Gastrocnemius medialis (tissue), 4 donors: Measurements from ENCODE around the gene EIF5AL1. TPM values are rescaled to one million over a fixed set of nuclear protein-coding genes. Genes with fewer than 3 reads are reported as not detected.
A peak's percentile ranks its signal among the peaks of the same experiment; 100 is the strongest.

Experiments used
- ATAC-seq, 2 donors: fragments of 150-250 bp; one replicate each; pipeline ENCODE4 v1.9.1; 2016
- DNase-seq, 2 donors: peaks; one replicate each; pipeline ENCODE4 v3.0.0-alpha.2; 2019
- H3K27ac ChIP-seq, 4 donors: fragments of 200-600 bp; sonication (generic); 1 replicate in 1 of 4; 2 replicates in 3 of 4; pipeline ENCODE4 v1.5.1; 2016 to 2018; ENCODE audit warnings: mild to moderate bottlenecking in 2 of 4, moderate library complexity in 1 of 4
- H3K27me3 ChIP-seq, 3 donors: fragments of 200-600 bp; sonication (generic) in 2 of 3; 1 replicate in 1 of 3; 2 replicates in 2 of 3; pipeline versions ENCODE4 v1.5.1 to v1.6.0; 2016 to 2019; ENCODE audit warnings: mild to moderate bottlenecking in 1 of 3, moderate library complexity in 1 of 3
- H3K36me3 ChIP-seq, 2 donors: fragments of 200-600 bp; sonication (generic) in 1 of 2; one replicate each; pipeline ENCODE4 v1.5.1; 2017 to 2018
- H3K4me1 ChIP-seq, 2 donors: fragments of 200-600 bp; sonication (generic) in 1 of 2; one replicate each; pipeline ENCODE4 v1.5.1; 2016 to 2017; ENCODE audit warnings: mild to moderate bottlenecking in 2 of 2
- H3K4me3 ChIP-seq, 4 donors: fragments of 200-600 bp; sonication (generic) in 3 of 4; 1 replicate in 1 of 4; 2 replicates in 3 of 4; pipeline ENCODE4 v1.5.1; 2016 to 2019; ENCODE audit warnings: mild to moderate bottlenecking in 2 of 4
- H3K9me3 ChIP-seq, 3 donors: fragments of 200-600 bp; sonication (generic) in 2 of 3; 1 replicate in 1 of 3; 2 replicates in 2 of 3; pipeline ENCODE4 v1.5.1; 2016 to 2019
- POLR2A ChIP-seq, 2 donors: fragments of 450-650 bp; IDR thresholded peaks; one replicate each; pipeline ENCODE4 v1.6.1; 2017; ENCODE audit warnings: antibody characterized with exemption in 2 of 2, mild to moderate bottlenecking in 2 of 2, moderate library complexity in 2 of 2
- in situ Hi-C, 4 donors: fragments of 200-750 bp; cut with MboI; loops; one replicate each; pipeline versions ENCODE4 v1.15.0 to v1.8.0; 2017; ENCODE audit warnings: low sequenced_read_pairs in 4 of 4
- intact Hi-C: fragments of 100-400 bp; cut with DNase I; formaldehyde crosslinking; loops from one replicate; pipeline ENCODE4 v1.15.1; 2023; ENCODE audit warnings: low total_unique reads
- total RNA-seq, 4 donors: library from RNA; depleted of rRNA; stranded (reverse); fragments of >200 nt; gene quantifications; one replicate each; pipeline versions ENCODE4 v1.1.0 to v1.2.3, GENCODE V29; 2016
- TF ChIP-seq, protein P1 (sequence below), 5 experiments: fragments of 450-650 bp in 3 of 5; fragments of 200-600 bp in 2 of 5; sonication (generic) in 2 of 5; IDR thresholded peaks in 4 of 5; conservative IDR thresholded peaks in 1 of 5; 1 replicate in 4 of 5; 2 replicates in 1 of 5; pipeline ENCODE4 v1.5.1; 2016 to 2019; ENCODE audit warnings: antibody characterized with exemption in 5 of 5, mild to moderate bottlenecking in 3 of 5, moderate library complexity in 3 of 5

The EIF5AL1 gene
- total RNA-seq, 4 donors from 2014 or later: 0.13 to 0.75 (median 0.35) TPM

DNA sequence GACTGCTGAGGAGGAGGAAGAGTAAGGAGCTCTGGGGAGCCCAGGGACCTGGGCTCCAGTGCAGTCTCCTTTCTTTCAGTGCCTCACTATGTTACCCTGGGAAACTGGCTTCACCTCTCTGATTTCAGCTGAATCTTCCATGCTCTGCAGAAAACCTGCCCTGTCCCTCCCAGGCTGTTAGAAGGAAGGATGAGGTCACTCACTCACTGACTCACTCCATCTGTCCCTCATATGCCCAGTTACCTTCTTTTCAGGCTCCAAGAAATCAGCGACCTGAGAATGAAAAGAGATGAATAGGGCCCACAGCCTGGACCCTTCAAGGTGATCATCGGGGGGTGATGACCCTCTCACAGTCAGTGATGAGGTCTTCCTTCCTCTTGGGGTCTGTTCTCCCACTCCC is 47.4 kb downstream of the EIF5AL1 start:
- TF ChIP-seq, protein P1, sequence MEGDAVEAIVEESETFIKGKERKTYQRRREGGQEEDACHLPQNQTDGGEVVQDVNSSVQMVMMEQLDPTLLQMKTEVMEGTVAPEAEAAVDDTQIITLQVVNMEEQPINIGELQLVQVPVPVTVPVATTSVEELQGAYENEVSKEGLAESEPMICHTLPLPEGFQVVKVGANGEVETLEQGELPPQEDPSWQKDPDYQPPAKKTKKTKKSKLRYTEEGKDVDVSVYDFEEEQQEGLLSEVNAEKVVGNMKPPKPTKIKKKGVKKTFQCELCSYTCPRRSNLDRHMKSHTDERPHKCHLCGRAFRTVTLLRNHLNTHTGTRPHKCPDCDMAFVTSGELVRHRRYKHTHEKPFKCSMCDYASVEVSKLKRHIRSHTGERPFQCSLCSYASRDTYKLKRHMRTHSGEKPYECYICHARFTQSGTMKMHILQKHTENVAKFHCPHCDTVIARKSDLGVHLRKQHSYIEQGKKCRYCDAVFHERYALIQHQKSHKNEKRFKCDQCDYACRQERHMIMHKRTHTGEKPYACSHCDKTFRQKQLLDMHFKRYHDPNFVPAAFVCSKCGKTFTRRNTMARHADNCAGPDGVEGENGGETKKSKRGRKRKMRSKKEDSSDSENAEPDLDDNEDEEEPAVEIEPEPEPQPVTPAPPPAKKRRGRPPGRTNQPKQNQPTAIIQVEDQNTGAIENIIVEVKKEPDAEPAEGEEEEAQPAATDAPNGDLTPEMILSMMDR (IDR thresholded peaks at IDR 0.05 in 4 of 5, conservative IDR thresholded peaks at IDR 0.05 in 1 of 5): no peak
- TF ChIP-seq POLR2A (IDR thresholded peaks at IDR 0.05): no peak
- Histone ChIP-seq H3K27ac (no peak overlapping the region), H3K36me3 (no peaks in the 10 kb centered on the region), H3K27me3 (no peaks in the 10 kb centered on the region), H3K9me3 (no peaks in the 10 kb centered on the region), H3K4me3 (no peak overlapping the region), H3K4me1 (no peaks in the 10 kb centered on the region)
- no peak for DNase-seq
- ATAC-seq: no peak
- in situ Hi-C loops (loop anchor here in 3 of 4 donors (25.0 kb wide), 1 partner anchor 378 kb away; the partner anchor contains the start of gene SFTPD (in 3 of the 3)), intact Hi-C loops (loop anchor here (5.0 kb wide), 1 partner anchor 368 kb away; no protein-coding TSS in a partner anchor)

GRCh38 chr10:79560160-79560709 is 47.9 kb downstream of the EIF5AL1 start, which contains the start of gene SFTPA2:
TSS of gene SFTPA2 (minus strand) at chr10:79560407. CDS start at chr10:79559483, 924 bp downstream.
- H3K4me1 ChIP-seq: no peaks in the 10 kb centered on the region
- TF ChIP-seq, protein P1 (IDR thresholded peaks at IDR 0.05 in 4 of 5, conservative IDR thresholded peaks at IDR 0.05 in 1 of 5): no peak
- TF ChIP-seq POLR2A (IDR thresholded peaks at IDR 0.05): no peak
- H3K27ac ChIP-seq: no peak within 1 kb of the TSS
- intact Hi-C loops: loop anchor here (5.0 kb wide), 1 partner anchor 367 kb away; no protein-coding TSS in a partner anchor
- no peaks in the 10 kb centered on the region for H3K27me3 ChIP-seq
- no peaks in the 10 kb centered on the region for H3K9me3 ChIP-seq
- H3K36me3 ChIP-seq: no peaks in the 10 kb centered on the region
- DNase-seq (no peak), ATAC-seq (no peak)
- H3K4me3 ChIP-seq: no peak within 1 kb of the TSS
- in situ Hi-C loops: loop anchor here in 3 of 4 donors (25.0 kb wide), 1 partner anchor 377 kb away; the partner anchor contains the start of gene SFTPD (in 3 of the 3)

DNA sequence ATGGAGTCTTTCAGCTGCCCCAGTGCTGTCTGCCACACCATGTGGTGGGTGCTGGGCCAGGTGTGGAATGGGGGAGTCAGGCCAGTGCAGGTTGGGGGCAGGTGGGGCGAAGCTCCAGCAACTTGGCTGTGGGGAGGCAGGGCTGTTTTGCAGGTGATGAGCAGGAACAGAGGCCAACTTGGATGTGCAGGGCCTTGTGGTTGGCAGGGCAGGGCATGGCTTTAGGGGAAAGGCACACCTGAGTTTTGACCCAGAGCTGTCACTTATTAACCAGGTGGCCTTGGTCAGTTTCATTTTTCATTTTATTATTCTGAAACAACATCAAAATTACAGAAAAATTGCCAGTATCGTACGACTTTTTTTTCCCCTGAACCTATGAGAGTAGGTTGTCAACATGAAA is 48.9 kb downstream of the EIF5AL1 start:
- intact Hi-C loops (loop anchor here (5.0 kb wide), 1 partner anchor 366 kb away; no protein-coding TSS in a partner anchor), in situ Hi-C loops (loop anchor here in 3 of 4 donors (25.0 kb wide), 1 partner anchor 376 kb away; the partner anchor contains the start of gene SFTPD (in 3 of the 3))
- TF ChIP-seq, protein P1 (IDR thresholded peaks at IDR 0.05 in 4 of 5, conservative IDR thresholded peaks at IDR 0.05 in 1 of 5): no peak
- no peak for TF ChIP-seq POLR2A (IDR thresholded peaks at IDR 0.05)
- no peak for ATAC-seq
- no peaks in the 10 kb centered on the region for H3K36me3 ChIP-seq
- H3K27me3 ChIP-seq: no peaks in the 10 kb centered on the region
- H3K4me3 ChIP-seq: no peak overlapping the region
- H3K9me3 ChIP-seq: no peaks in the 10 kb centered on the region
- no peak overlapping the region for H3K27ac ChIP-seq
- H3K4me1 ChIP-seq: no peaks in the 10 kb centered on the region
- no peak for DNase-seq

DNA sequence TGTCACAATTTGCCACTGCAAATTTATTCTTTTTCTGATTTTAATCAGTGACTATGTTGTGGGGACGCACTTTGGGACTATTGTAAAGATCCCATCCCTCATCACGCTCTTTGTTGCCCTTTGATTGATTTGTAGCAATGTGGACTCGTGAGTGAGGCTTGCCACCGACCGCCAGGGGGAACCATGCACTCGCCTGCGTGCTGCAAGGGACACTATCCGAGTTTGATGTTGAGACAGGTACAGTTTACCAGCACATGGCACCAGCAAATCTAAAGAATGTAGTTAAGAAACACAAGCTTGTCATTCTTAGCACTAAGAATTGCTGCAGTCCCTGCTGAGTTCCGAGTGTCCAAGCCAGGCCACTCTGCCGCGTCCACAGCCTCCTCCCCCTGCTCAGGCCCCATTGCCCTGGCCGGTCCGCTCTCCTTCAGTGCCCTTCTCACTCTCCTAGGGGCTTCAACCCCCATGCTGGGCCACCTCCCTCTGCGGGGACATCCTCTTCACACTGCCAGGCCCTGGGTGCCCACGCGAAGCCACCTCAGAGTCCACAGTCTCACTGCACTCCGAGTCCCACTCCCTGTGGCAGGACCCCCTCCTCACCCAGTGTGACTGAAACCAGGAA is 49.9 kb downstream of the EIF5AL1 start:
- in situ Hi-C loops: loop anchor here in 3 of 4 donors (25.0 kb wide), 1 partner anchor 375 kb away; the partner anchor contains the start of gene SFTPD (in 3 of the 3)
- H3K27ac ChIP-seq: no peak overlapping the region
- H3K9me3 ChIP-seq: no peaks in the 10 kb centered on the region
- no peak overlapping the region for H3K4me3 ChIP-seq
- no peaks in the 10 kb centered on the region for H3K27me3 ChIP-seq
- ATAC-seq (peak in 1 of 2 donors; percentile 46), DNase-seq (peak in 1 of 2 donors; percentile 25)
- intact Hi-C loops: loop anchor here (5.0 kb wide), 1 partner anchor 365 kb away; no protein-coding TSS in a partner anchor
- TF ChIP-seq, protein P1 (IDR thresholded peaks at IDR 0.05 in 4 of 5, conservative IDR thresholded peaks at IDR 0.05 in 1 of 5): peak; percentile 34 to 68 (median 49)
- TF ChIP-seq POLR2A (IDR thresholded peaks at IDR 0.05): no peak
- no peaks in the 10 kb centered on the region for H3K4me1 ChIP-seq
- H3K36me3 ChIP-seq: no peaks in the 10 kb centered on the region
